Iris pigment epithelial cell (primary cell): Measurements from ENCODE around the gene SATB2.

Experiments
- DNase-seq: peaks from one replicate; pipeline ENCODE4 v3.0.0-alpha.2; 2011; ENCODE audit warnings: low read depth

The SATB2 gene

GRCh38 chr2:199257261-199258224 lies 200.2 kb downstream of the SATB2 start:
- DNase-seq, result no peak

- no peak for DNase-seq
Observed at GRCh38 chr2:199230091-199230490, 227.6 kb downstream of the SATB2 start.

DNA sequence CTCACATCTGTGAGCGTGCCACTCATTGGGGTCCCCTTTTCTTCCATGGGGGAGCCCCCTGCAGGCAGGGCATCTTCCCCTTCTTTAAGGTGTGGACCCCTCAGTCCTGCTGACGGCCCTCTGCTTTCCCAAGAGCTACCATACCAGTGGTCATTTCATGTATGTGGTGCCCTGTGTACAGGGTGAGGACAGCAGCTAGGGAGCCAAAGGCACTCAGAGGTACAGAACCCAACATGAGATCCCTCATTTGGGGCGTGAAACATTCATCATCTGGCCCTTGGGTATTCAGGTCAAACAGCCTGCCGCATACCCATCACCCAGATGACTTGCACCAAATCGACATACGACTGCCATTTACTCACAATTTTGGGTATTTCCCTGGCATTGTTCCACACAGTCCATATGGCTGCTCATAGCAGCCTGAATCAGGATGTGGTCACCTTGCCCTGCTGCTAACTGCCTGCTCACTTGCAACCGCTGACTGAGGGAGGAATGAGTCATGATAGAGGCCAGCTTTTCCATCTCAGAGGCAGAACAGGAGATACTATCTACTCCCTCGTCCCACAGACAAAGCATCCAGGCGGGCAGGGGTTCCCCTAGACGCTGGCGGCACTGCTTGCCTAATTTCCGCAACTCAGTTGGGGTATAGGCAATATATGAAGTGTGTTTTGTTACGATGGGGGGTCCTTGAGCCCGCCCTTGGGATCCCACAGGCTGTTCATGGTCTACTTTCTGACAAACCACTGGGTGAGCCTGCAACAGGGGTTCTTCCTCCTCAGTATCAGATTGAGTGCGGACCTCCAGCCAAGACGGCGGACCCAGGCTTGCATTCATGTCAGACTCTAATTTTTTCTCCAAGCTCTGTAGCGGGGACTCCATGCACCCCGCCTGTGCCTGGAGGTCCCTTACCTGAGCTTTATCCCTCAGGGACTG lies 228.6 kb downstream of the SATB2 start:
- peak; percentile 73 for DNase-seq

DNA sequence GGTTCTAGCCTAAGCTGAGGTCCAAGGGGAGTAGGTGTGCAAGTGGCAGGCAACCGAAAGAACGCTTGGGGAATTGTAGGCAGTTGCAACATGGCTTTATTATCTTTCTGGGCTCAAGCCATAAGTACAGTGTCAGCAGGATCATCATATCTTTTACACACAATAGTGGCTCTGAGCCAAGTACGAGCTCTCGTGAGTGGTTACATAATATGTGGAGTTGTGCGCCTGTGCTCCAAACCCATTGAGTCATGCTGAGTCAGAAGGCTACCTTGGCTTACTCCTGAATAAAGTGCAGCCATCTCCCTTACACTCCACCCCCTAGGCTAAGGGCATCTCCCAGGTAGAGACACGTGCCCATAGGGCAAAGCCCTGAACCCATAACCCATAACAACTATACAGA lies 233.9 kb downstream of the SATB2 start:
- peak; percentile 33 for DNase-seq

- DNase-seq, result no peak
Observed at GRCh38 chr2:199220920-199221319, 236.8 kb downstream of the SATB2 start.

- no peak for DNase-seq
Observed at GRCh38 chr2:199219551-199219950, 238.2 kb downstream of the SATB2 start.
